Renal cortical epithelial cell (primary cell): ENCODE measurements around the gene HGS. TPM values are rescaled to one million over a fixed set of nuclear protein-coding genes. Genes with fewer than 3 reads are reported as not detected.
"Not testable (repeated sequence)": the region's sequence is repeated elsewhere in the genome, so short reads cannot be mapped to it uniquely, and the experiment has no call there.

Experiments used
- DNase-seq: peaks from one replicate; pipeline ENCODE4 v3.0.0-alpha.2; 2011; ENCODE audit warnings: low read depth
- total RNA-seq: library from RNA; depleted of rRNA; stranded (reverse); fragments of >200 nt; gene quantifications from 2 replicates; pipeline ENCODE4 v1.2.3, GENCODE V29; 2014

The HGS gene
- total RNA-seq, 1 donor from 2014 or later = 110 TPM

GRCh38 chr17:81717049-81717765 is 33.4 kb downstream of the HGS start:
- no peak for DNase-seq

GRCh38 chr17:81717766-81718089 is 33.9 kb downstream of the HGS start:
- no peak for DNase-seq

- no peak for DNase-seq
These were observed 35.8 kb downstream of the HGS start for GRCh38 chr17:81719410-81720266.

GRCh38 chr17:81720267-81721071 is 36.7 kb downstream of the HGS start:
- DNase-seq = no peak

GRCh38 chr17:81722184-81723120 is 38.6 kb downstream of the HGS start:
- peak; percentile 58 for DNase-seq

GRCh38 chr17:81723651-81724209 is 39.9 kb downstream of the HGS start:
- no peak for DNase-seq

- no peak for DNase-seq
These were observed 41.6 kb downstream of the HGS start for GRCh38 chr17:81725439-81725838.

GRCh38 chr17:81726004-81726403 is 42.2 kb downstream of the HGS start:
- DNase-seq = no peak

GRCh38 chr17:81727324-81728031 is 43.7 kb downstream of the HGS start:
- DNase-seq = no peak

- DNase-seq = peak; percentile 40
These were observed 49.9 kb downstream of the HGS start for GRCh38 chr17:81733507-81734404.

GRCh38 chr17:81734405-81735263 is 50.8 kb downstream of the HGS start:
- DNase-seq = no peak

GRCh38 chr17:81735264-81736102 is 51.7 kb downstream of the HGS start:
- DNase-seq = no peak

- no peak for DNase-seq
These were observed 54.4 kb downstream of the HGS start for GRCh38 chr17:81737947-81738800.

GRCh38 chr17:81738801-81739393 is 55.1 kb downstream of the HGS start:
- DNase-seq = no peak

GRCh38 chr17:81739593-81739992 is 55.8 kb downstream of the HGS start:
- not testable (repeated sequence) for DNase-seq

GRCh38 chr17:81740395-81740961 is 56.7 kb downstream of the HGS start:
- no peak for DNase-seq
